Stimulated activated CD4-positive, alpha-beta T cell treated with anti-CD3 and anti-CD28 coated beads, TNF-alpha, amount 100 ng/mL, for 1 hour (primary cell): ENCODE results near the gene SPTSSA.
A peak's percentile ranks its signal among the peaks of the same experiment; 100 is the strongest.
"Not testable (repeated sequence)": the region's sequence is repeated elsewhere in the genome, so short reads cannot be mapped to it uniquely, and the experiment has no call there.

Experiments
- DNase-seq, 3 donors: peaks; one replicate each; pipeline ENCODE4 v3.0.0-alpha.2; 2020; ENCODE audit warnings: low read depth in 3 of 3, low spot score in 1 of 3

The SPTSSA gene, protein sequence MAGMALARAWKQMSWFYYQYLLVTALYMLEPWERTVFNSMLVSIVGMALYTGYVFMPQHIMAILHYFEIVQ

DNA sequence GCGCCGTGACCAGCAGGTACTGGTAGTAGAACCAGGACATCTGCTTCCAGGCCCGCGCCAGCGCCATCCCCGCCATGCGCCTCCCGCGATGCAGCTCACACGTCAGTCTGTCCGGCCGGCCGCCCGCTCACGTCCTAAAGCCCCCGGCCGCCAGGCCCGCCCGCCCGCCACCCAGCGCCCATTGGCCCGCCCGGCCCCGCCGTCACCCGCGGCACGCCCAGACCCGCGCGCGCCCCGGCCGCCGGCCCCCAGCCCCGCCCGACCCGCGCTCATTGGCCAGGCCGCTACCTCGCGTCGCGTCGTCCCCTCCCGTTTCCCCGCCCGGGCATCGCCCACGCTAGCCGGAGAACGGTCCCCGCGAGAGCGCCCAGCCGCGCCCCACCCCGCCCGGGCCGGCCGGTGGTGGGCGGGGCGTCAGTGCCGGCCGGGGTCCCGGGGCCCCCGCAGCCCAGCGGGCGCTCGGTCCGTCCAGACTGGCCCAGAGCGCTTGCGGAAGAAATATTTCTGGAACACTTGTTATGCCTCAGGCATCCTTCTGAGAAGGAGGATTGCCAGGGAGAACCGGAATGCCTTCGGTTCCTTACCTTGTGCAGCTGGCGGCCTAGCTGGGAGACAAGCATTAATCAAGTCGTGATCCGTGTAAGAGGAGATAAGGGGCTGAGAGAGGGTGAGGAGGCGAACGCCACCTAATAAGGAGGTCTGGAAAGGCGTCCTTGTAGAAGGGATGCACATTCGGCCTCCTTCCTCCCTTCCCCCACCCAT is at the start of gene SPTSSA:
TSS of gene SPTSSA (minus strand) at position 109 of the 762 bp plus-strand sequence. CDS start at position 76, 33 bp downstream.
- peak; percentile 52 to 80 (median 69) for DNase-seq

DNA sequence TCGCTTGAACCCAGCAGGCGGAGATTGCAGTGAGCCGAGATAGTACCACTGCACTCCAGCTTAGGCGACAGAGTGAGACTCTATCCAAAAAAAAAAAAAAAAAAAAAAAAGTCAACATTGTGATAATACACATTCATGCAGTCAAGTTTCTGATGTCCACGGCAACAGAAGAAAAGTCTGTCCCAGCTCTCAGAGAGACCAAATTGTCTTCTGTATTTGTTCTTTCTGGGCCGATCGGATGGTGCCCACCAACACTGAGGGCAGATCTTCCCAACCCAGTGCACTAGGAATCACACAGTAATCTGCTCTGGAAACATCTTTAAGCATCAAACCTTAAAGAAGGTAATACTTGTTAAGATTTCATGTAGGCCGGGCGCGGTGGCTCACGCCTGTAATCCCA is 45.8 kb upstream of the SPTSSA start:
- no peak for DNase-seq

DNA sequence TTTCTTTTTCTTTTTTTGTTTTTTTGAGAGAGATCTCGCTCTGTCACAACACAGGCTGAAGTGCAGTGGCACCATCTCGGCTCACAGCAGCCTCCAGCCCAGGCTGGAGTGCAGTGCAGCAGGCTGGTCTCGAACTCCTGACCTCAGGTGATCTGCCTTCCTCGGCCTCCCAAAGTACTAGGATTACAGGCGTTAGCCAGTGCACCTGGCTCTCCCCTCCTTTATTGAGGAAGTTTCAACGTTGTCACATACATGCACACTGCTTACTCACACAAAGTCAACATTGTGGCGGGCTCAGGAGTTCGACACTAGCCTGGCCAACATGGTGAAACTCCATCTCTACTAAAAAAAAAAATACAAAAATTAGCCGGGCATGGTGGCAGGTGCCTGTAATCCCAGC is 45.4 kb upstream of the SPTSSA start:
- no peak for DNase-seq

DNA sequence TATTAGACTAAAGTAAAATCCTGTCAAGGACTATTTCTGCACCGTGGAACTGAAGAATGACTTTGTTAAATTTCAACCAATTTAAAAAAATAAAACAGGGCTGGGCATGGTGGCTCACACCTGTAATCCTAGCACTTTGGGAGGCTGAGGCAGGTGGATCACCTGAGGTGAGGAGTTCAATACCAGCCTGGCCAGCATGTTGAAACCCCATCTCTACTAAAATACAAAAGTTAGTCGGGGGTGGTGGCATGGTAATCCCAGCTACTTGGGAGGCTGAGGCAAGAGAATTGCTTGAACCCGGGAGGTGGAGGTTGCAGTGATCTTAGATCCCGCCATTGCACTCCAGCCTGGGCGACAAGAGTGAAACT is 43.1 kb upstream of the SPTSSA start:
- not testable (repeated sequence) for DNase-seq

DNA sequence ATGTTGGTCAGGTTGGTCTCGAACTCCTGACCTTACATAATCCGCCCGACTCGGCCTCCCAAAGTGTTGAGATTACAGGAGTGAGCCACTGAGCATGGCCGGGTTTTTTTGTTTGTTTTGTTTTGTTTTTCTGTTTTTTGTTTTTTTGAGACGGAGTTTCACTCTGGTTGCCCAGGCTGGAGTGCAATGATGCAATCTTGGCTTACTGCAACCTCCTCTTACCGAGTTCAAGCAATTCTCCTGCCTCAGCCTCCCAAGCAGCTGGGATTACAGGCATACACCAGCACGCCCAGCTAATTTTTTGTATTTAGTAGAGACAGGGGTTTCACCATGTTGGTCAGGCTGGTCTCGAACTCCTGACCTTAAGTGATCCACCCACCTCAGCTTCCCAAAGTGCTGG is 42.0 kb upstream of the SPTSSA start:
- DNase-seq = not testable (repeated sequence)

DNA sequence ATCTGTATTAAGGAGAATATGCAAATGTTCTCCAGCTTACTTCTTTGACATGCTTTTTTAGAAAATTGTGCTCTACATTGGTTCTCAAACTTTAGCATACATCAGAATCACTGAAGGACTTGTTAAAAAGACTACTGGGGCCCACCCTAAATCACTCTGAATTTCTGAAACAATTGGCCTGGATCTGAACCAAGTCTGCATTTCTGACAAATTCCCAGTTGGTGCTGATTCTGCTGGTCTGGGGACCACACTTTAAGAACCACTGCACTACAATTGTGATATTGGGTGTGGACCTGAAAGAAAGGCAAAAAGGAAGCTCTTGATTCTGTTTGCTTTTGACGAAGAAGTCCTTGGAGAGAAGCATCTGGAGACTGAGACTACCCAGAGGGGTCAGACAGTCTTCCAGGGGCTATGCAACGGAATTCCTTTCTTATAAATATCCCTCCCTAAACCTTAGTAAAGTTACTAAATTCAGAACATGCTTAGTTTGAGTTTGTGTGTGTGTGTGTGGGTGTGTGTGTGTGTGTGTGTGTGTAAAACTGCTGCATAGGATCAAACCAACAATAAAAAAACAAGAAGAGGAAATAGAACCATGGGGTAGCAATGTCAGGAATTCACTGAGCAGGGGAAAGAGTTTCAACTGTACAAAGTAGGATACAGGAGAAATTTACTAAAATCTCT is 40.6 kb upstream of the SPTSSA start:
- DNase-seq = no peak

DNA sequence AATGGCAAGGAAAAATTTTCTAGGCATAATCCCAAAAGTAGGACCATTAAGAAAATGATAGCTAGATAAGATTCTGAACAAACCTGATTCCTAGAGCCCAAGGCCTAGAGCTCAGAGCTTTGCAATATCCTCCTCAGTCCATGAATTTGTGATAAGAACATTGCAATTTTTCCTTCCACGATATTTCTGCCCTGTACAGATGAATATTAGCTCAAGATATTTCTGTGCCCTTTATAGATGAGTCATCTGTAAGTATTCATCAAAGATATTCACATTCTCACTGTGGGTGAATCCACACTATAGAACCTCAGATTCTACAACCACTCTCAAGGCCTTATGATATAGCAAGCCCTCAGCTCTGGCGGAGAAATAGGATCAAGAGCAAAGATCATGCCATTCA is 40.0 kb upstream of the SPTSSA start:
- DNase-seq = no peak

DNA sequence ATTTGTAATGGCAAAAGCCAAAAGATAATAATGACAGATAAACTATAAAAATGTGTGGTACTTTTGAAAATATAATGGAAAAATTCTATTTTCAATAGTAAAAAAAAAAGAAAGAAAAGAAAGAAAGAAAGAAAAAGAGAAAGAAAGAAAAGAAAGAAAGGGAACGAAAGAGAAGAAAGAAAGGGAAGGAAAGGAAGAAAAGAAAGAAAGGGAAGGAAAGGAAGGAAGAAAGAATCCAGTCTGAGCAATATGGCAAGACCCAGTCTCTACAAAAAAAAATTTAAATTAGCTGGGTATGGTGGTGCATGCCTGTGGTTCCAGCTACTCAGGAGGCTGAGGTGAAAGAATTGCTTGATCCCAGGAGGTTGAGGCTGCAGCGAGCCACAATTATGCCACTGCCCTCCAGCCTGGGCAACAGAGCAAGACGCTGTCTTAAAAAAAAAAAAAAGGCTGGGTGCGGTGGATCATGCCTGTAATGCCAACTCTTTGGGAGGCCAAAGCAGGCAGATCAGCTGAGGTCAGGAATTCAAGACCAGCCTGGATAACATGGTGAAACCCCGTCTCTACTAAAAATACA is 39.1 kb upstream of the SPTSSA start:
- no peak for DNase-seq

DNA sequence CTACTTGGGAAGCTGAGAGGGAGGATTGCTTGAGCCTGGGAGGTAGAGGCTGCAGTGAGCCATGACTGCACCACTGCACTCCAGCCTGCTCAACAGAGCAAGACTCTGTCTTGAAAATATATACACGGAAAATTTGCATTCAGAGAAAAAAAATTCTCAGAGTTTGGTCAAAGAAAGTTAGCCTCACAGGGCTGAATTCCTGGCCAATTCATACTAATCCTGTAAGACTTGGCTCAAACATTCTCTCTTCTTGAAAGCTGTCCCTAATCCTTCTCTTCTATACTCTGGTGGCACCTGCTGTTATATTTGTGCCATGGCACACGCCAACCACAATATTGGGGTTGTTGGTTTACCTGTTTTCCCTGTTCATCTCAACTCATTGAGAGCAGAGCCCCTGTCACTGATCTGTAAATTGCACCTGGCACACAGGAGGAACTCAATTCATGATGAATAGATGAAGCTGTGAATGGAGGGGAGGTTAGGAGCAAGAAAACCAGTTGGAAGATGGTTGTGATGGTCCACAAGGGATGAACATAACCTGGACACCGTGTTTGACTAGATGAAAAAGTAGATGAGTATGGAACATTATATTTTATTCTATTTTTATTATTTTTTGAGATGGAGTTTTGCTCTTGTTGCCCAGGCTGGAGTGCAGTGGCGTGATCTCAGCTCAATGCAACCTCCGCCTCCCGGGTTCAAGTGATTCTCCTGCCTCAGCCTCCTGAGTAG is 36.8 kb upstream of the SPTSSA start:
- DNase-seq = no peak

DNA sequence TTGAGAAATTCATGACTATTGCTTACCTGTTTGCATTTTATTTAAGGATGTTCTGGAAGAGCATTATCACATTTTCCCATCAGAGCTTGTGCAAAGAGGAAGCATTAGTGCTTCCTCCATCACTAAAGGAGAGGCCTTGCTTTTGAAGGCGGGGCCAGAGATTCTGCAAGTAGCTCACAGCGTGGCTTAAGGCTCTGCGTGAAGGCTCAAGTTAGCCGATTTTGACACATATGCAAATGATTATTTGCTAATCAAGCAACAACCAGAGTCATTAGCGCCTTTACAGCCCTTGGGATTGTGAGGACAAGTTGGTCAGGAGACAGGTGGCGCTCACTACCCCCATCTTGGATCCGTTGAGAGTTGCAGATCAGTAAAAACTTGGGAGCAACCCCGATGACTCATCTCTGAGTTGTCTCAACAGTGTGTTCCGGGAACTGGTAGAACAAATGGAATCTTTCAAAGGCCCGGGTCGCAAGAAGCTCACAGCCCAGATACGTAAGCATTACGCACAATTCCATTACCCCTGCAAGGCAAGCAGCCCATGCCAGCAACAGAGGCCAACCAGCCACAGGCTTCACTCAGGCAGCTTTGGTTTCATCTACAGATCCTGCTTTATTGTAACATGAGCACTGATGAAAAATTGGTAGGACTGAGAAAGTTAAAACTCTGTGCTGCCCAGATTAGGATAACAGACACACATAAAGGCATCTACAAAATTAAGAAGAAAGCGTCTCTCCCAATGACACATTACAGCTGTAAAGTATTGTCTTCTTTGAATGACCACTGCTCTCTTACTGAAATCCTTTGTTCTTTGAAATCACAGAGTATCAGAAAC is 34.9 kb upstream of the SPTSSA start:
- no peak for DNase-seq

DNA sequence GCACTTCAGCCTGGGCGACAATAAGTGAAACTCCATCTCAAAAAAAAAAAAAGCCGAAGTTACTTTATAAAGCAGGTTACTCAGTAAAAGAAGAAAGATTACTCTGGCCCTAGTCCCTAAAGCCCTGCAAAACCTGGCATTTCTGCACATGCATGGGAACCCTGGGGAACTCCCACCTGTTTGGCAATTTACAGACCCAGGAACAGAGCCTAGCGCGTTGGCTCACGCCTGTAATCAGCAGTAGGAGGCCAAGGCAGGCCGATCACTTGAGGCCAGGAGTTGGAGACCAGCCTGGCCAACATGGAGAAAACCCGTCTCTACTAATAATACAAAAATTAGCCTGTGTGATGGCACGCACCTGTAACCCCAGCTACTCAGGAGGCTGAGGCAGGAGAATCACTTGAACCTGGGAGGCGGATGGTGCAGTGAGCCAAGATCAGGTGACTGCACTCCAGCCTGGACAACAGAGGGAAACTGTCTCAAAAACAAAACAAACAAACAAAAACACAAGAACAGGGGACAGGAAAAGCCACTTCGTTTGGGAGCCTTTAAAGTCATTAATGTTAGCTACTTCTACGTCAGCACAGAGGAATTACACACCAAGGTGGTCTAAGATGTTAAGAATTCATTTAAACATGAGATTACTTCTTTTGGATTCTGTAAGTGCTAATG is 34.1 kb upstream of the SPTSSA start:
- no peak for DNase-seq

DNA sequence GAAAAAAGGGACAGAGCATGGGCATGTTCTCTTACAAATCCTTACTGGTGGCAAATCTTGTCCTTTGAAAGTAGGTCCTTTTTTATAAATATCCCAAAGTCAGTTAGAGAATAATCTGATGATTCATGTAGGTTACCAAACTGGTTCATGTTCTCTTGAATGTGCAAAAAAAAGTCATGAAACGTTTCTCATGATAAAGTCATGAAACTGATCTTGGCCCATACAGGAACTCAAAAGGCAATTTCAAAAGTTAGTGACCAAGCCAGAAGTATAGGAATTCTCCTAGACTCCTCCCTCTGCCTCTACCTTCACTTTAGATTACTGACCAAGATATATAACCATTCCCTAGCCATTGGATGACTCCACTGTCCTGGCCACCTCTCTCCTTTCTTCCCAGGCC is 27.3 kb upstream of the SPTSSA start:
- no peak for DNase-seq

DNA sequence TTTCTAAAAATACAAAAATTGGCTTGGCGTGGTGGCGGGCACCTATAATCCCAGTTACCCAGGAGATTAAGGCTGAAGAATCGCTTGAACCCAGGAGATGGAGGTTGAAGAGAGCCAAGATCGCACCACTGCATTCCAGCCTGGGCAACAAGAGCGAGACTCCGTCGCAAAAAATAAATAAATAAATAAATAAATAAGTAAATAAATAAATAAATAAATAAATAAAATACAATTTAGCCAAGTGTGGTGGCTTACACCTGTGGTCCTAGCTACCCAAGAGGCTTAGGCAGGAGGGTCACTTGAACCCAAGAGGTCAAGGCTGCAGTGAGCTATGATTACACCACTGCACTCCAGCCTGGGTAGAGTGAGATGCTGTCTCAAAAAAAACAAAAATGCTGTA is 26.5 kb upstream of the SPTSSA start:
- DNase-seq = no peak

DNA sequence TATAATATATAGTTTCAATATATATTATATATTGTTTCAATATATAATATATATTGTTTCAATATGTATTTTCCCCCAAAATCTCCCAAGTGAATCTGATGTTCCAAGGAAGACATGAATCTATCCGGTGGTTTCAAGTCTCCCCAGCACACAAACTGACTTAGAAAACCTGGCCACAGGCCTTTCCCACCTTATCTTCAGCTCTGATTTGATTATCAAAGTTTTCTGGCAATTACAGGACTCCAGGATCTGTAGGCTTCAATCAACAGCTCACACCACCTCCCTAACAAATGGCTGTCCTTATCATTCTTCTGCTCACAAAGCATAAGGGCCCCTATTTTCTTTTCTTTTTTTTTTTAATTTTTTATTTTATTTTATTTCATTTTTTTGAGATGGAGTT is 22.7 kb upstream of the SPTSSA start:
- no peak for DNase-seq

DNA sequence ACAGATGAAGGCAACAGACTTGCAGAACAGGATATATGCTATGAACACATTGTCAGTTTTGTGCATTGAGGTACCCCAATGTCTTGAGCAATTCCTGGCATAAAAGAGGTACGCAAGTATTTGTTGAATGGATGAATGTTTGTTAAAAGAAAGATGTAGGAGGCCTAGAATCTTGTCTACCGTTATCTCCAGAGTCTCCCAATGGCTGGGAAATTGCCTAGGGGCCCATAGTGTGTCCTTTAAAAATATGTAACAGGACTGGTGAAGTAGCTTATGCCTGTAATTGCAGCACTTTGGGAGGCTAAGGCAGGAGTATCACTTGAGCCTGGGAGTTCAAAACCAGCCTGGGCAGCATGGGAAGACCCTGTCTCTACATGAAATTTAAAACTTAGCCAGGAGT is 20.4 kb upstream of the SPTSSA start:
- DNase-seq = no peak

DNA sequence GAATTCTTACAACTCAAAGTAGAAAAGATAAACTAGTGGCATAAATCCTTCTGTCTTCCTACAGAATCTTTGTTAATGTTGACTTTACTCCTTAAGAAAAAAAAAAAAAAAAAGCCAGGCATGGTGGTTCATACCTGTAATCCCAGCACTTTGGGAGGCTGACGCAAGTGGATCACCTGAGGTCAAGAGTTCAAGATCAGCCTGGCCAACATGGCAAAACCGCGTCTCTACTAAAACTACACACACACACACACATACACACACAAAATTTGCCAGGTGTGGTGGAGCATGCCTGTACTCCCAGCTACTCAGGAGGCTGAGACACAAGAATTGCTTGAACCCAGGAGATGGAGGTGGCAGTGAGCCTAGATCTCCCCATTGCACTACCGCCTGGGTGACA is 17.7 kb upstream of the SPTSSA start:
- DNase-seq = no peak

DNA sequence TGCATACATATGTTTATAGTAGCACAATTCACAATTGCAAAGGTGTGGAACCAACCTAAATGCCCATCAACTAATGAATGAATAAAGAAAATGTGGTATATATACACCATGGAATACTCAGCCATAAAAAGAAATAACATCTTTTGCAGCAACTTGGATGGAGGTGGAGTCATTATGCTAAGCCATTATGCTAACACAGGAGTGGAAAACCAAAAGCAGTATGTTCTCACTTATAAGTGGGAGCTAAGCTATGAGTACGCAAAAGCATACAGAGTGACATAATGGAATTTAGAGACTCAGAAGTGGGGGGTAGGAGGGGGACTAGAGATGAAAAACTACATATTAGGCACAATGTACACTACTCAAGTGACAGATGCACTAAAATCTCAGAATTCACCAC is 16.2 kb upstream of the SPTSSA start:
- no peak for DNase-seq

DNA sequence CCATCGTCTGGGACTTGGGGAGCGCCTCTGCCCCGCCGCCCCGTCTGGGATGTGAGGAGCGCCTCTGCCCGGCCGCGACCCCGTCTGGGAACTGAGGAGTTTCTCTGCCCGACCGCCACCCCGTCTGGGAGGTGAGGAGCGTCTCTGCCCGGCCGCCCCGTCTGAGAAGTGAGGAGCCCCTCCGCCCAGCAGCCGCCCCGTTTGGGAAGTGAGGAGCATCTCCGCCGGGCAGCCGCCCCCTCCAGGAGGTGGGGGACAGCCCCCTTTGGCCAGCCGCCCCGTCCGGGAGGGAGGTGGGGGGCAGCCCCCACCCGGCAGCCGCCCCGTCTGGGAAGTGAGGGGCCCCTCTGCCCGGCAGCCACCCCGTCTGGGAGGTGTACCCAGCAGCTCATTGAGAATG is 14.0 kb upstream of the SPTSSA start:
- DNase-seq = not testable (repeated sequence)

DNA sequence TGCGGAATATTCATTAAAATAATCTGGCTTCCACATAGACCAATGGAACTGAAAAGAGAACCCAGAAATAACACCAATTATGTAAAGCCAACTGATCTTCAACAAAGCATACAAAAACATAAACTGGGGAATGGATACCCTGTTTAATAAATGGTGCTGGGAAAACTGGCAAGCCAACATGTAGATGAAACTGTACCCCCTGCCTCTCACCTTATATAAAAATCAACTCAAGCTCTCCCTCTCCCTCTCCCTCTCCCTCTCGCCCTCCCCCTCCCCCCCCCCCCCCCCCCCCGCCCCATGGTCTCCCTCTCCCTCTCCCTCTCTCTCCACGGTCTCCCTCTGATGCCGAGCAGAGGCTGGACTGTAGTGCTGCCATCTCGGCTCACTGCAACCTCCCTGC is 13.1 kb upstream of the SPTSSA start:
- no peak for DNase-seq

DNA sequence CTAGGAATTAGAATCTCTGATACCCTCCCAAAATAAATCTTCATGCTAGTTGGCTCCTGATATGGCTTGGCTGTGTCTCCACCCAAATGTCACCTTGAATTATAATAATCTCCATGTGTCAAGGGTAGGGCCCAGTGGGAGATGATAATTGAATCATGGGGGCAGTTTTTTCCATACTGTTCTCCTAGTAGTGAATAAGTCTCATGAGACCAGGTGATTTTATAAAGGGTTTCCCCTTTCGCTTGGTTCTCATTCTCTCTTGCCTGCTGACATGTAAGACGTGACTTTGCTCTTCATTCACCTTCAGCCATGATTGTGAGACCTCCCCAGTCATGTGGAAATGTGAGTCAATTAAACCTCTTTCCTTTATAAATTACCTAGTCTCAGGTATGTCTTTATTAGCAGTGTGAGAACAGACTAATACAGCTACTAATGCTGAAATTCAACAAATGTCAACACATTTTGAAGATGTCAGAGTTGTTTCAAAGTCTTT is 12.2 kb upstream of the SPTSSA start:
- DNase-seq = no peak
